H1 (cell line): Measurements from ENCODE around the gene RPTOR. TPM values are rescaled to one million over a fixed set of nuclear protein-coding genes. Genes with fewer than 3 reads are reported as not detected.

Experiments used
- CTCF ChIA-PET: fragments of 300-600 bp; sonication (Branson Sonifier 250); formaldehyde crosslinking; loops from one replicate; lab custom pipeline; 2021; ENCODE audit not compliant: partially characterized antibody; lab: Charles Lee
- POLR2A ChIA-PET: fragments of 300-600 bp; sonication (Branson Sonifier 250); formaldehyde crosslinking; loops from one replicate; lab custom pipeline; 2021; ENCODE audit warnings: inconsistent platforms; ENCODE audit not compliant: partially characterized antibody; lab: Charles Lee
- DNase-seq, 2 experiments: peaks; one replicate each; pipeline versions ENCODE4 v3.0.0 to v3.0.0-alpha.2; 2010 to 2022; ENCODE audit warnings: low spot score in 2 of 2, low read depth in 1 of 2, mixed read lengths in 1 of 2
- FAIRE-seq: peaks from 2 replicates; lab custom pipeline; 2011; peaks lifted over from hg19 to GRCh38; lab: Jason Lieb, UNC
- H2AFZ ChIP-seq: 2 replicates; pipeline ENCODE4 v1.8.1; 2012; ENCODE audit warnings: low read length, inconsistent platforms
- H2AK5ac ChIP-seq: 2 replicates; pipeline ENCODE4 v1.6.1; 2013; ENCODE audit warnings: low read depth, low read length
- H2BK120ac ChIP-seq: replicated peaks from 2 replicates; pipeline ENCODE3; 2013; ENCODE audit warnings: low read depth, low read length, inconsistent platforms
- H2BK12ac ChIP-seq: 2 replicates; pipeline ENCODE4 v1.6.1; 2013; ENCODE audit warnings: low read depth, low read length
- H2BK15ac ChIP-seq: 2 replicates; pipeline ENCODE4 v1.6.1; 2013; ENCODE audit warnings: low read length
- H2BK20ac ChIP-seq: 2 replicates; pipeline ENCODE4 v1.6.1; 2013; ENCODE audit warnings: low read length
- H2BK5ac ChIP-seq: 2 replicates; pipeline ENCODE4 v1.6.1; 2013; ENCODE audit warnings: low read depth, low read length
- H3K14ac ChIP-seq: 2 replicates; pipeline ENCODE4 v1.6.1; 2013; ENCODE audit warnings: inconsistent platforms; ENCODE audit not compliant: insufficient read length
- H3K18ac ChIP-seq: 2 replicates; pipeline ENCODE4 v1.6.1; 2013; ENCODE audit warnings: low read length; ENCODE audit errors: extremely low read depth
- H3K23ac ChIP-seq: 2 replicates; pipeline ENCODE4 v1.6.1; 2013; ENCODE audit warnings: inconsistent platforms; ENCODE audit not compliant: insufficient read length
- H3K23me2 ChIP-seq: 2 replicates; pipeline ENCODE4 v1.6.1; 2013; ENCODE audit warnings: low read depth, low read length
- H3K27ac ChIP-seq: 2 replicates; pipeline ENCODE4 v1.6.1; 2011; ENCODE audit warnings: low read depth, low read length, inconsistent platforms
- H3K27me3 ChIP-seq, 4 experiments: replicated peaks in 1 of 4; 1 replicate in 1 of 4; 2 replicates in 3 of 4; pipeline versions ENCODE4 v1.6.1 to v1.8.1; 2011 to 2013; ENCODE audit warnings: low read length in 3 of 4, mild to moderate bottlenecking in 3 of 4, inconsistent platforms in 2 of 4, mixed read lengths in 2 of 4, moderate library complexity in 1 of 4; ENCODE audit not compliant: control insufficient read depth in 3 of 4, insufficient read depth in 3 of 4; ENCODE audit errors: extremely low read depth in 1 of 4
- H3K36me3 ChIP-seq, 4 experiments: 2 replicates each; pipeline versions ENCODE4 v1.6.1 to v1.8.1; 2011 to 2013; ENCODE audit warnings: mild to moderate bottlenecking in 4 of 4, low read length in 3 of 4, moderate library complexity in 2 of 4, control low read depth in 1 of 4, inconsistent platforms in 1 of 4; ENCODE audit not compliant: insufficient read depth in 4 of 4, control insufficient read depth in 2 of 4
- H3K4ac ChIP-seq: replicated peaks from 2 replicates; pipeline ENCODE3; 2013; ENCODE audit warnings: low read length, low read depth, mixed read lengths, inconsistent platforms; ENCODE audit not compliant: insufficient read length
- H3K4me1 ChIP-seq, 4 experiments: replicated peaks in 1 of 4; 1 replicate in 1 of 4; 2 replicates in 3 of 4; pipeline versions ENCODE4 v1.6.1 to v1.8.1; 2011 to 2013; ENCODE audit warnings: low read length in 3 of 4, inconsistent platforms in 2 of 4, mixed read lengths in 1 of 4; ENCODE audit not compliant: insufficient read depth in 4 of 4, control insufficient read depth in 3 of 4
- H3K4me2 ChIP-seq, 2 experiments: 2 replicates each; pipeline versions ENCODE4 v1.6.1 to v1.8.1; 2011 to 2013; ENCODE audit warnings: low read depth in 2 of 2, low read length in 2 of 2, control low read depth in 1 of 2, inconsistent platforms in 1 of 2, mild to moderate bottlenecking in 1 of 2; ENCODE audit not compliant: insufficient read depth in 1 of 2
- H3K4me3 ChIP-seq, 4 experiments: fragments of 200-600, 300-600 bp in 1 of 4; sonication (generic), shearing (Covaris generic), sonication (Bioruptor Twin) in 1 of 4; 2 replicates each; pipeline versions ENCODE4 v1.5.1 to v1.8.1; 2011 to 2016; ENCODE audit warnings: low read length in 4 of 4, low read depth in 3 of 4, control low read depth in 2 of 4, inconsistent platforms in 2 of 4, mild to moderate bottlenecking in 2 of 4, mixed read lengths in 1 of 4, moderate library complexity in 1 of 4; ENCODE audit not compliant: insufficient read depth in 2 of 4; ENCODE audit errors: extremely low read depth in 1 of 4
- H3K56ac ChIP-seq: replicated peaks from 2 replicates; pipeline ENCODE3; 2013; ENCODE audit warnings: low read depth, mild to moderate bottlenecking, mixed read lengths, low read length, inconsistent platforms; ENCODE audit not compliant: insufficient read length
- H3K79me1 ChIP-seq: 2 replicates; pipeline ENCODE4 v1.6.1; 2013; ENCODE audit warnings: low read depth, low read length, control low read depth
- H3K79me2 ChIP-seq, 2 experiments: 2 replicates each; pipeline versions ENCODE4 v1.6.1 to v1.8.1; 2012 to 2013; ENCODE audit warnings: low read length in 2 of 2, mild to moderate bottlenecking in 2 of 2, inconsistent platforms in 1 of 2; ENCODE audit not compliant: insufficient read depth in 2 of 2, control insufficient read depth in 1 of 2
- H3K9ac ChIP-seq, 4 experiments: replicated peaks in 1 of 4; 1 replicate in 1 of 4; 2 replicates in 3 of 4; pipeline versions ENCODE4 v1.6.1 to v1.8.1; 2011 to 2013; ENCODE audit warnings: low read depth in 3 of 4, low read length in 3 of 4, control low read depth in 2 of 4, mild to moderate bottlenecking in 2 of 4, moderate library complexity in 2 of 4, inconsistent platforms in 1 of 4; ENCODE audit errors: extremely low read depth in 1 of 4
- H3K9me3 ChIP-seq, 2 experiments: 2 replicates each; pipeline versions ENCODE4 v1.6.1 to v1.8.1; 2012 to 2013; ENCODE audit warnings: mild to moderate bottlenecking in 2 of 2, moderate library complexity in 2 of 2, control low read depth in 1 of 2, inconsistent platforms in 1 of 2, low read depth in 1 of 2, low read length in 1 of 2, mixed read lengths in 1 of 2; ENCODE audit not compliant: insufficient read depth in 2 of 2
- H4K20me1 ChIP-seq, 2 experiments: replicated peaks in 1 of 2; 2 replicates each; pipeline versions ENCODE3 to v1.8.1; 2011 to 2013; ENCODE audit warnings: inconsistent platforms in 2 of 2, low read length in 2 of 2, mild to moderate bottlenecking in 1 of 2; ENCODE audit not compliant: insufficient read depth in 2 of 2, control insufficient read depth in 1 of 2
- H4K5ac ChIP-seq: 2 replicates; pipeline ENCODE4 v1.6.1; 2013; ENCODE audit warnings: low read length, low read depth, mixed read lengths, inconsistent platforms; ENCODE audit not compliant: insufficient read length
- H4K8ac ChIP-seq: 2 replicates; pipeline ENCODE4 v1.8.0; 2013; ENCODE audit warnings: mild to moderate bottlenecking, moderate library complexity, low read length, inconsistent platforms; ENCODE audit not compliant: insufficient read depth; ENCODE audit errors: extremely low read depth
- H4K91ac ChIP-seq: replicated peaks from 2 replicates; pipeline ENCODE3; 2013; ENCODE audit warnings: low read length, mixed read lengths, inconsistent platforms; ENCODE audit not compliant: insufficient read length
- NANOG ChIP-seq: IDR thresholded peaks from 2 replicates; pipeline ENCODE4 v1.6.1; 2011; ENCODE audit warnings: low read length, low read depth, mild to moderate bottlenecking, inconsistent platforms; ENCODE audit not compliant: insufficient read depth, poor library complexity, severe bottlenecking
- SIN3A ChIP-seq, 2 experiments: IDR thresholded peaks in 1 of 2; conservative IDR thresholded peaks in 1 of 2; 2 replicates each; pipeline ENCODE4 v1.6.1; 2011 to 2012; ENCODE audit warnings: low read length in 2 of 2, improper control_type of control experiment in 1 of 2, low read depth in 1 of 2, mild to moderate bottlenecking in 1 of 2
- TEAD4 ChIP-seq: IDR thresholded peaks from 2 replicates; pipeline ENCODE4 v1.6.1; 2012; ENCODE audit warnings: low read depth, low read length, inconsistent platforms, mixed read lengths
- WGBS, 2 experiments: shearing (Covaris generic) in 1 of 2; methylation state at CpG; one replicate each; pipeline versions ENCODE4 v1.1.6 to v1.1.7; 2013 to 2015; ENCODE audit warnings: low lambda C conversion rate in 2 of 2, mixed read lengths in 2 of 2, inconsistent platforms in 1 of 2, low coverage in 1 of 2, missing lambda C conversion rate in 1 of 2; ENCODE audit not compliant: insufficient replicate concordance in 2 of 2, insufficient coverage in 1 of 2, insufficient read length in 1 of 2; ENCODE audit errors: extremely low coverage in 1 of 2, missing lambda C conversion rate in 1 of 2; 5-methylcytosine and 5-hydroxymethylcytosine counted together
- polyA plus RNA-seq, 7 experiments: library from polyadenylated mRNA; depleted of rRNA in 3 of 7; stranded (reverse) in 5 of 7; unstranded in 2 of 7; fragments of >200 nt in 5 of 7; fragments of 200-250 nt in 2 of 7; gene quantifications; 1 replicate in 5 of 7; 2 replicates in 1 of 7; 4 replicates in 1 of 7; pipeline versions ENCODE4 v1.2.1 to v1.2.3, GENCODE V29; 2011 to 2013; ENCODE audit warnings: missing spikeins in 2 of 7, mixed read lengths in 2 of 7
- total RNA-seq: library from RNA; stranded (reverse); fragmentation: NEBNext Ultra II Directional; extraction: Animal tissue kit (Norgen Biotek cat#: 25700); gene quantifications from 2 replicates; pipeline ENCODE4 v1.2.1, GENCODE V29; 2021

Gene RPTOR
- total and polyA plus RNA-seq, 2 of the 8 experiments (the other 6 are each of a cell fraction or from before 2014, with no cell fraction given), result 6.9 to 28.7 TPM

GRCh38 chr17:80624864-80625263 is 80.2 kb downstream of the RPTOR start:
- Histone ChIP-seq H2BK5ac (peak overlapping the region; percentile 37; the same call in 1 of the 2 replicates), H3K9ac (peak overlapping the region in 1 of 4 experiments; percentile 21; a peak in 1 of 7 replicates), H3K18ac (no peak overlapping the region), H3K79me2 (peaks cover 0 to 20% of the 10 kb centered on the region in 2 experiments; a peak in 2 of 4 replicates), H2BK12ac (no peak overlapping the region), H4K91ac (no peak overlapping the region), H3K23me2 (no peaks in the 10 kb centered on the region), H2BK20ac (no peak overlapping the region), H3K27ac (no peak overlapping the region), H3K9me3 (no peaks in the 10 kb centered on the region)
- 92% methylated on average over 14 of the region's 14 CpGs; no CpG with 5 or more reads in 1 of the 2 experiments for WGBS, 2 experiments
- CTCF ChIA-PET, result interaction anchor here (1.7 kb wide), 1 partner anchor 112 kb away, joined by 3 read pairs; no protein-coding TSS in a partner anchor
- POLR2A ChIA-PET, result no interaction called here
- TF ChIP-seq NANOG (no peak), TEAD4 (no peak), SIN3A (conservative IDR thresholded peaks at IDR 0.05 in 1 of 2, IDR thresholded peaks at IDR 0.05 in 1 of 2; ENCODE audit: low read depth in 1 of 2, low read length in 2 of 2) (no peak)
- TF ChIP-seq, all 59 proteins: peak for 0
- Histone ChIP-seq H2AFZ (no peak overlapping the region), H2BK120ac (no peak overlapping the region), H3K27me3 (no peaks in the 10 kb centered on the region), H3K4me3 (no peak overlapping the region), H2BK15ac (no peak overlapping the region), H3K4ac (no peak overlapping the region), H4K8ac (peak overlapping the region; percentile 71), H3K36me3 (no peaks in the 10 kb centered on the region), H3K4me1 (peaks cover 0 to 4% (median 0%) of the 10 kb centered on the region in 4 experiments; a peak in 2 of 7 replicates), H3K4me2 (no peak overlapping the region), H3K56ac (no peak overlapping the region), H3K14ac (no peak overlapping the region), H4K5ac (no peak overlapping the region), H3K23ac (no peak overlapping the region), H3K79me1 (peaks cover 11% of the 10 kb centered on the region), H4K20me1 (peaks cover 4 to 5% of the 10 kb centered on the region in 2 experiments), H2AK5ac (no peak overlapping the region; the same call in 1 of the 2 replicates)
- DNase-seq, result no peak
- no peak for FAIRE-seq
